Measurements from ENCODE around the gene FOXF2.

The FOXF2 gene

DNA sequence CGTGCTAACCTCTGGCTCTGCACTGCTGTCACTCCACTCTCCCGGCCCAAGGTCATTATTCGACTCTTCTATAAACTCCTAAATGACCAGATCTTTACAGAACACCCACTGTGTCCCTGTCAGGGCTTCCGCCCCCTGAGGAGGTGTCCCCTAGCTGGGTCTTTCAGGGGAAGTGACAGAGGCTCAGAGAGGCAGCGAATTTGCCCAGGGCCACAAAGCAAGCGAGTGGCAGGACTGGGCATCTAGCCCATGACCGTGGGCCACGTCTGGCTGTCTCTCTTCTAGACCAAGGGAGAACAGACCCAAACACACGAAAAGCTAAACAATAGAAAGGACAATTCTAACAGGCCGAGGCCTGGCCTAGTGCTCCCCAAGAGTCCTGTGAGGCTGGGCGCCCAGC lies 27.4 kb downstream of the FOXF2 start:
- H3K4me3 ChIP-seq (ENCODE audit: low read depth, low read length): no peak overlapping the region
- DNase-seq (ENCODE audit: low read depth, low spot score): no peak
- in situ Hi-C loops (cut with HindIII; ENCODE audit: low sequenced_read_pairs): no loop called here
- TF ChIP-seq, protein P1, sequence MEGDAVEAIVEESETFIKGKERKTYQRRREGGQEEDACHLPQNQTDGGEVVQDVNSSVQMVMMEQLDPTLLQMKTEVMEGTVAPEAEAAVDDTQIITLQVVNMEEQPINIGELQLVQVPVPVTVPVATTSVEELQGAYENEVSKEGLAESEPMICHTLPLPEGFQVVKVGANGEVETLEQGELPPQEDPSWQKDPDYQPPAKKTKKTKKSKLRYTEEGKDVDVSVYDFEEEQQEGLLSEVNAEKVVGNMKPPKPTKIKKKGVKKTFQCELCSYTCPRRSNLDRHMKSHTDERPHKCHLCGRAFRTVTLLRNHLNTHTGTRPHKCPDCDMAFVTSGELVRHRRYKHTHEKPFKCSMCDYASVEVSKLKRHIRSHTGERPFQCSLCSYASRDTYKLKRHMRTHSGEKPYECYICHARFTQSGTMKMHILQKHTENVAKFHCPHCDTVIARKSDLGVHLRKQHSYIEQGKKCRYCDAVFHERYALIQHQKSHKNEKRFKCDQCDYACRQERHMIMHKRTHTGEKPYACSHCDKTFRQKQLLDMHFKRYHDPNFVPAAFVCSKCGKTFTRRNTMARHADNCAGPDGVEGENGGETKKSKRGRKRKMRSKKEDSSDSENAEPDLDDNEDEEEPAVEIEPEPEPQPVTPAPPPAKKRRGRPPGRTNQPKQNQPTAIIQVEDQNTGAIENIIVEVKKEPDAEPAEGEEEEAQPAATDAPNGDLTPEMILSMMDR (IDR thresholded peaks at IDR 0.05; ENCODE audit: low read depth, low read length): no peak

DNA sequence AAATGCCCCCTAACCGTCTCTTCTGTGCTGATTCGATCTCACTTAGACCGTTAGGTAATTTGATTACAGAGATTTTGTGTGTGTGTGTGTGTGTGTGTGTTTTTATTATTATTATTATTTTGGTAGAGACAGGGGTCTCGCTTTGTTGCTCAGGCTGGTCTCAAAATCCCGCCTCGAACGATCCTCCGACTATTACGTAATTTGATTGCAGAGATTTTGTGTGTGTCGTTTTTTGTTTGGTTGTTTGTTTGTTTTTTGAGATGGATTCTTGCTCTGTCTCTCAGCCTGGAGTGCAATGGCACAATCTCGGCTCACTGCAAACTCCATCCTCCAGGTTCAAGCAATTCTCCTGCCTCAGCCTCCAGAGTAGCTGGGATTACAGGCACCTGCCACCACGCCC lies 28.3 kb downstream of the FOXF2 start:
- in situ Hi-C loops (cut with HindIII; ENCODE audit: low sequenced_read_pairs): no loop called here
- no peak overlapping the region for H3K4me3 ChIP-seq (ENCODE audit: low read depth, low read length)
- DNase-seq (ENCODE audit: low read depth, low spot score): no peak
- TF ChIP-seq, protein P1 (IDR thresholded peaks at IDR 0.05; ENCODE audit: low read depth, low read length): no peak

DNA sequence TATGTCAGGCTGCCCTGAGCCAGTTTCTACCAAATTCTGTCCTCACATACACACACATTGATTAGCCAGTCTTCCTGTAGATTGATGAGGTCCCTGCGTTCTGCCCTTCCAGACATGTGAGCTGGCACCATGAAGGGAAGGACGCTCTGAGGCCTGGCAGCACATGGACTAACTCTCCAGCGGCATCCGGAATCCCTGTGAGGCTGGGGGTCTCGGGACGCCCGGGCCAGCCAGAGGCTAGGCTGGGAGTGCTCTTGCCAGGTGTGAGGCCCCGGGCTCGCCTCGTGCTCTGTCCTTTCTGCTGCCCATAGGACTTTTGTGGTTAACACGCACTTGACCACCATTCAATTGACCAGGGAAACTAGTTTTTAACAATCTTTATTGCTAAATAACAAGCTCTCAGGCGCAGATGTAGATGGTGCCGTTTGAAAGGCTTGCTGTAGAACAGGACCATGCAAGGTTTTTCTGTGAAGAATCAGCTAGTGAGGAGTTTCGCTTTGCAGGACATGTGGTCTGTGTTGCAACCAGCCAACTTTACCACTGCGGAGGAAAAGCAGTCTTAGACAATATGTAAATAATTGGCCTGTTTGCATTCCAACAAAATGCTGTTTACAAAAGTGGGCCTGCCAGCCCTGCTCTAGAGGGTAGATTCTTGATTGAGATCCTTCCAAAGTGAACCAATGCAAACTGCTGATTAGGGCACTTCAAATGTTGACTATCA lies 29.3 kb downstream of the FOXF2 start:
- TF ChIP-seq, protein P1 (IDR thresholded peaks at IDR 0.05; ENCODE audit: low read depth, low read length): no peak
- no peak for DNase-seq (ENCODE audit: low read depth, low spot score)
- in situ Hi-C loops (cut with HindIII; ENCODE audit: low sequenced_read_pairs): no loop called here
- H3K4me3 ChIP-seq (ENCODE audit: low read depth, low read length): no peak overlapping the region

DNA sequence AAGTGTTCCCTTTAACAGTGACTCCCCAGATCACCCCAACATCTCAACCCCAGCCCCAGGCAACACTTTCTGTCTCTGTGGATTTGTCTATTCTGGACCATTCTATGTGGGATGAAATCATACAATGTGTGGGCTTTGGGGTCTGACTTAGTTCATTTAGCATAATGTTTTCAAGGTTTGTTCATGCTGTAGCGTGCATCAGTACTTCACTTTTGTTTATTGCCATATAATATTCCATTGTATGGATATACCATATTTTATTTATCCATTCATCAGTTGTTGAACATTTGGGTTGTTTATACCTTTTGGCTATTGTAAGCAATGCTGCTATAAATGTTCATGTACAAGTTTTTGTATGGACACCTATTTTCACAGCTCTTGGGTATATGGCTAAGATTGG lies 31.0 kb downstream of the FOXF2 start:
- no peak overlapping the region for H3K4me3 ChIP-seq (ENCODE audit: low read depth, low read length)
- in situ Hi-C loops (cut with HindIII; ENCODE audit: low sequenced_read_pairs): no loop called here
- TF ChIP-seq, protein P1 (IDR thresholded peaks at IDR 0.05; ENCODE audit: low read depth, low read length): no peak
- DNase-seq (ENCODE audit: low read depth, low spot score): no peak

DNA sequence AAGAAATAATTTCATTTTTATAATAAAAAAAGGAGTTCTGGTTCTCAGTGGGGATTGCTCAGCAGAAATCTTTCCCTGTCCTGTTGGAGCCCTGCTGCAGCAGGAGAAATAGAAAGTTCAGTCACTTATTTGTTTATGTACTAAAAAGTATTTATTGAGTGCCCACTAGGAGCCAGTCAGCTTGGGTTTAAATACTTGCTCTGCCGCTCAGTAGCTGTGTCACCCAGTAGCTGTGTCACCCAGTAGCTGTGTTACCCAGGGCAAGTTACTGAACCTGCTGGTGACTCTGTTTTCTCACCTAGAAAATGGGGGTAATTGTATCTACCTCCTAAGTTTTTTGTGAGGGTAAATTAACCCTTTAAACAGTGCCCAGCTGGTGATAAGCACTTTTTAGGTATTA lies 32.9 kb downstream of the FOXF2 start:
- in situ Hi-C loops (cut with HindIII; ENCODE audit: low sequenced_read_pairs): no loop called here
- no peak overlapping the region for H3K4me3 ChIP-seq (ENCODE audit: low read depth, low read length)
- DNase-seq (ENCODE audit: low read depth, low spot score): no peak
- TF ChIP-seq, protein P1 (IDR thresholded peaks at IDR 0.05; ENCODE audit: low read depth, low read length): no peak

DNA sequence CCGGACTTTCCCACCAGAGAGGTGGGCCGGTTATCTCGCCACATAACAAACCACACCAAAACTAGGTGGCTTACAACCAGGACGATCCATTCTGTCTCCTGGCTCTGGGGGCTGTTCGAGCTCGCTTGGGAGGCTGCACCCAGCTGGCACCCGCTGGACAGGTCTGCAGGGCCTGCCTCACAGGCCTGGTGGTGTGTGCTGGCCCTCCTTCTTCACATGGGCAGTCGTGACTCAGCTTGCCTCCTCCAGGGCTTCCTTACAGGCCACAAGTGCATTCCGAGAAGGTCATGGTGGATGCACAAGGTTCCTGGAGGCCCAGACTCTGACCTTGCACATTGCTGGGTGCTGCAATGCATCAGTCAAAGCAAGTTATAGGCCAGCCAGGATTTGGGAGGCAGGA lies 34.2 kb downstream of the FOXF2 start:
- TF ChIP-seq, protein P1 (IDR thresholded peaks at IDR 0.05; ENCODE audit: low read depth, low read length): no peak
- H3K4me3 ChIP-seq (ENCODE audit: low read depth, low read length): no peak overlapping the region
- in situ Hi-C loops (cut with HindIII; ENCODE audit: low sequenced_read_pairs): no loop called here
- DNase-seq (ENCODE audit: low read depth, low spot score): no peak
